GM13976 (cell line): ENCODE results near the gene PTPRH.

Experiments
- DNase-seq: peaks from one replicate; pipeline ENCODE4 v3.0.0; 2012; ENCODE audit warnings: low spot score
- CTCF ChIP-seq: IDR thresholded peaks from 2 replicates; pipeline ENCODE4 v1.5.1; 2012; ENCODE audit warnings: borderline replicate concordance, mild to moderate bottlenecking; ENCODE audit not compliant: insufficient read depth; ENCODE audit errors: extremely low read depth, missing control alignments, control extremely low read depth
- in situ Hi-C: fragments of 300-500 bp; cut with MboI; formaldehyde crosslinking; loops from one replicate; pipeline ENCODE4 v1.12.0; 2022; ENCODE audit warnings: low sequenced_read_pairs, mixed read lengths, inconsistent platforms; ENCODE audit not compliant: unreplicated experiment

Gene PTPRH

DNA sequence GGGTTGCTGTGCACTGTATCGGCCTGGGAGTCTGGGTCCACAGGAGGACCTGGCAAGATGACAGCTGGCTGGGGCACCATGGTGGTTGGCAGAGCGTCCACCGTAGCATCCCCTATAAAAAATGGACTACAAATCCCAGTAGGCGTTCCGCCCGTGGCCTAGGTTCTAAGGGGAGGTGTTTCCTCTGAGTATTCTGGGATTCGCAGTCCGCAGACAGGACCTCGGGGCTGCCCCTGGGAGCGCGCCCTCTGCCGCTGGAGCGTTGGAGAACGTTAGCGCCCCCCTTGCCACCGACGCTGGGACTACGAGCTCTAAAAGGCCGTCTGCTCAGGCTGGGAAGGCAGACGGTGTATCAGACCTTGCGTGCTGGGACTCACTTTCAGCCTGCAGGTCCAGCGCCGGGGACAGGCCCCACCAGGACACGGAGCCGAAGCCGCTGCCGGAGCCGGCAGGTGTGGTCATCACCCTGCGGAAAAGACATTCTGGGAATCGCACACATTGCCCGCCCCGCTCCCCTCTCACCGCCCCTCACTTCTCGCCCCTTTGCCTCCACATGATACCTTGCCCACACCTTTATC is 43.3 kb downstream of the PTPRH start:
- DNase-seq, result peak; percentile 57
- TF ChIP-seq CTCF, result peak; percentile 29
- in situ Hi-C loops, result no loop called here

- TF ChIP-seq CTCF, result no peak
- in situ Hi-C loops, result no loop called here
- DNase-seq, result no peak
Observed at GRCh38 chr19:55161571-55162322, 47.6 kb downstream of the PTPRH start.

DNA sequence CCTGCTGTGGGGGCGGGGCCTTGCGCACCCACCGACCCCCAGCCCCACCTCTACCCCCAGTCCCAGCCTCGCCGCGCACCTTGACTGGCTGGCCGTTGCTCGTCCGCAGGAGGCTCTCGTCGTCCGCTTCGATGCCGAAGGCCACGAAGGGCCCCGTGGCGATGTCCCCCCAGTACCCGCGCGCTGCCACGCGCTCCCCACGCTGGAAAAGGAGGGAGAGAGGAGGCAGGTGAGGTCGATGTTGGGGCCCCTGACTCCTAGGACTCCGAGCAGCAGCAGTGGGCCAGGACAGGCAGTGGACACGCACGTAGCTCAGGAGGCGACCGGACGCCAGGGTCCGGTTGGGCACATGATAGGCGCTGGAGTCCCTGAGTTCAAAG is 48.3 kb downstream of the PTPRH start:
- no peak for TF ChIP-seq CTCF
- DNase-seq, result no peak
- in situ Hi-C loops, result no loop called here

GRCh38 chr19:55160128-55160985 is 48.9 kb downstream of the PTPRH start:
- peak; percentile 99 for DNase-seq
- in situ Hi-C loops, result no loop called here
- TF ChIP-seq CTCF, result peak; percentile 93

GRCh38 chr19:55158848-55159749 is 50.2 kb downstream of the PTPRH start:
- in situ Hi-C loops, result no loop called here
- no peak for DNase-seq
- no peak for TF ChIP-seq CTCF

- no peak for DNase-seq
- no peak for TF ChIP-seq CTCF
- in situ Hi-C loops, result no loop called here
Observed at GRCh38 chr19:55158423-55158822, 50.9 kb downstream of the PTPRH start.
